ENCODE data around the gene C14orf132. TPM values are rescaled to one million over a fixed set of nuclear protein-coding genes. Genes with fewer than 3 reads are reported as not detected.
"Not testable (repeated sequence)": the region's sequence is repeated elsewhere in the genome, so short reads cannot be mapped to it uniquely, and the experiment has no call there.

Gene C14orf132
- total RNA-seq, 4 donors from 2014 or later: 7.8 to 16.9 (median 15.0) TPM

DNA sequence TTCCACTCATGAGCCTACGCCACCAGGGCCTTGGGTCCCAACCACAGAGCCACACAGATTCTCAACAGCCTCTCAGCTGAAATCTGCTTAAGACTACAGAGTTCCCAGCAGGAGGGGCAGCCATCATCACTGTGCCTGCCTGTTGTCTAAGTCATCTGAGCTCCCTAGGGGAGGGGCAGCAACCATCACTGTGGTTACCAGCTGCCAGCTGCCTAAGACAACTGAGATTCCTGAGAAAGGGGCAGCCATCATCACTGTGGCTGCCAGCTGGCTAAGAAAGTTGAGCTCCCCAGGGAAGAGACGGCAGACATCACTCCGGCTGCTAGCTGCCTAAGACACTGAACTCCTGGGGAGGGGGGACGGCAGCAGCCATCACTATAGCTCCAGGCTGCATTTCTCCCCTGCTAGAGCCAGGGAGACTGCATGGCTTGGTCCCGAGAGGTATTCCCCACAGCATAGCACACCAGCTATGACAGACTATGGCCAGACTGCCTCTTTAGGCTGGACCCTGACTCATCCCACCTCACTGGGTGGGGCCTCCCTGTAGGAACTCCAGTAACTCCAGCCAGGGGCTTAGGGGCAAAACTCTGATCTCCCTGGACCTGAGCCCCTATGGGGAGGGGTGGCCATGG is 37.2 kb upstream of the C14orf132 start:
- no peak for DNase-seq (ENCODE audit: low spot score in 2 of 2)
- 42 to 57% methylated on average over 5 of the region's 5 CpGs for WGBS, 2 donors
- H3K9me3 ChIP-seq: peaks cover 0 to 11% (median 0%) of the 10 kb centered on the region in 4 donors
- H3K27me3 ChIP-seq: peaks cover 0 to 21% of the 10 kb centered on the region in 2 donors
- no peak overlapping the region for H3K4me3 ChIP-seq
- TF ChIP-seq POLR2A (IDR thresholded peaks at IDR 0.05): no peak
- no peak for TF ChIP-seq EP300 (IDR thresholded peaks at IDR 0.05)
- no peaks in the 10 kb centered on the region for H3K4me1 ChIP-seq
- no peak overlapping the region for H3K27ac ChIP-seq
- no peaks in the 10 kb centered on the region for H3K36me3 ChIP-seq

- TF ChIP-seq EP300 (IDR thresholded peaks at IDR 0.05) (no peak), CTCF (IDR thresholded peaks at IDR 0.05) (no peak), POLR2A (IDR thresholded peaks at IDR 0.05) (no peak)
- H3K36me3 ChIP-seq: no peaks in the 10 kb centered on the region
- H3K9me3 ChIP-seq: peaks cover 0 to 14% (median 0%) of the 10 kb centered on the region in 4 donors
- no peak for DNase-seq (ENCODE audit: low spot score in 2 of 2)
- H3K4me3 ChIP-seq: no peak overlapping the region
- H3K27ac ChIP-seq: no peak overlapping the region
- peaks cover 0 to 16% of the 10 kb centered on the region in 2 donors for H3K27me3 ChIP-seq
- no peaks in the 10 kb centered on the region for H3K4me1 ChIP-seq
- 49 to 75% methylated on average over 2 of the region's 2 CpGs for WGBS, 2 donors
Measured at GRCh38 chr14:96002498-96002884, 36.7 kb upstream of the C14orf132 start.

DNA sequence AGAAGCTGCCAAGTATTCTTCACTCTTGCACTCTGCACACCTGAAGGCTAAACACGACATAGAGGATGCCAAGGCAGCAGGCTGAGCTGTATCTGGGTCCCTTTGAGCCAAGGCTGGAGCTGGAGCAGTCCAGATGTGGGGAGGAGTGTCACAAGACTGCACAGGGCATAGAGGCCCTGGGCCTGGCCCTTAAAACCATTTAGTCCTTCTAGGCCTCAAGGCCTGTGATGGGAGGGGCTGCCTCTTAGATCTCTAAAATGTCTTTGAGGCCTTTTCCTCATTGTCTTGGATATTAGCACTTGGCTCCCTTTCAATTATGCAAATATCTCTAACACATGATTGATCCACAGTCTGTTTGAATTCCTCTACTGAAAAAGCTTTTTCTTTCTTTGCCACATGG is 28.0 kb upstream of the C14orf132 start:
- Histone ChIP-seq H3K4me3 (no peak overlapping the region), H3K27ac (no peak overlapping the region), H3K9me3 (peaks cover 0 to 26% (median 2%) of the 10 kb centered on the region in 4 donors), H3K27me3 (no peaks in the 10 kb centered on the region), H3K36me3 (no peaks in the 10 kb centered on the region), H3K4me1 (no peaks in the 10 kb centered on the region)
- no peak for DNase-seq (ENCODE audit: low spot score in 2 of 2)
- TF ChIP-seq CTCF (IDR thresholded peaks at IDR 0.05) (no peak), POLR2A (IDR thresholded peaks at IDR 0.05) (no peak), EP300 (IDR thresholded peaks at IDR 0.05) (no peak)
- 56 to 57% methylated on average over 1 of the region's 1 CpG for WGBS, 2 donors

DNA sequence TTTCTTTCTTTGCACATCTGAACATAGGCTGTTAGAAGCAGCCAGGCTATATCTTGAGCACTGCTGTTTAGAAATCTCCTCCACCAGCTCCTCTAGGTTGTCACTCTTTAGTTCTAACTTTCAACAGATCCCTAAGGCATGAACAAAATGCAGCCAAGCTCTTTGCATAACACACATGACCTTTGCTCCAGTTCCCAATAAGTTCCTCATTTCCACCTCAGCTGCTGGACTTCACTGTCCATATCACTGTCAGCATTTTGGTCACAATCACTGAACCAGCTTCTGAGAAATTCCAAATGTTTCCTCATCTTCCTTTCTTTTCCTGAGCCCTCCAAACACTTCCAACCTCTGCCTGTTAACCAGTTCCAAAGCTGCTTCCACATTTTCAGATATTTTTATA is 27.6 kb upstream of the C14orf132 start:
- TF ChIP-seq EP300 (IDR thresholded peaks at IDR 0.05) (no peak), POLR2A (IDR thresholded peaks at IDR 0.05) (no peak), CTCF (IDR thresholded peaks at IDR 0.05) (no peak)

DNA sequence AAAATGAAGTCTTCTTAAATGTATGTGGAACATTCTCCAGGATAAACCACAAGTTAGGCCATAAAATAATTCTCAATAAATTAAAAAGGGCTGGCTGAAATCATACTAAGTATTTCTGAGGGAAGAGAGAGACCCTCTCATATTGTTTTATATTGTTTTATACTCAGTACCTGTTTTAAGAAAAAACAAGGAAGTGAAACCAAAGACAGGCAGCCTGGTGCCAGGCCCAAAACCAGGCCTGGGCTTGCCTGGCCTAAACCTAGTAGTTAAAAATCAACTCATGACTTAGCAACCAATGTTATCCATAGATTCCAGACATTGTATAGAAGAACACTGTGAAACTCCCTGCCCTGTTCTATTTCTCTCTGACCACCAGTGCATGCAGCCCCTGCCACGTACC is 26.4 kb upstream of the C14orf132 start:
- H3K4me3 ChIP-seq; H3K36me3 ChIP-seq; DNase-seq (ENCODE audit: low spot score in 2 of 2); H3K4me1 ChIP-seq; H3K27ac ChIP-seq: not testable (repeated sequence)
- Histone ChIP-seq H3K27me3 (peaks cover 0 to 13% of the 10 kb centered on the region in 2 donors), H3K9me3 (peaks cover 0 to 23% (median 2%) of the 10 kb centered on the region in 4 donors)
- WGBS, 2 donors: 95 to 96% methylated on average over 1 of the region's 1 CpG

More for the DNA sequence above, 27.6 kb upstream of the C14orf132 start:
- Histone ChIP-seq H3K4me1 (no peaks in the 10 kb centered on the region), H3K27ac (no peak overlapping the region), H3K9me3 (peaks cover 0 to 26% (median 2%) of the 10 kb centered on the region in 4 donors), H3K4me3 (no peak overlapping the region), H3K36me3 (no peaks in the 10 kb centered on the region), H3K27me3 (peaks cover 0 to 1% of the 10 kb centered on the region in 2 donors)
- no peak for DNase-seq (ENCODE audit: low spot score in 2 of 2)

DNA sequence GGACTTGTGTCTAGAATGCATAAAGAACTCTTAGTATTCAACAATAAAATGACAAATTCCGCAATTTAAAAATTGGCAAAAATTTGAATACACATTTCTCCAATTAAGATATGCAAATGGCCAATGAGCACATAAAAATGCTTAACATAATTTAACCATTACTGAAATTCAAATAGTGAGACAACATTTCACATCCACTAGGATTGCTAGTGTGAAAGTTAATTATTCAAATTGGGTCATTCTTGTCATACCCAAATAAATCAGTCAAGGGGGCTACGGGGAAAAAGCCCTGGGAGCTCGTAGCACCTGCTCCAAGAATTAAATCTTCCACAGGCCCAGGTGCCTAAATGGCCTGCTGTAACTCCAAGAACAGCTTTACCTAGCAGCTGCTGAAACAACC is 25.0 kb upstream of the C14orf132 start:
- TF ChIP-seq POLR2A (IDR thresholded peaks at IDR 0.05) (no peak), EP300 (IDR thresholded peaks at IDR 0.05) (no peak), CTCF (IDR thresholded peaks at IDR 0.05) (no peak)
- Histone ChIP-seq H3K36me3 (no peaks in the 10 kb centered on the region), H3K27me3 (peaks cover 0 to 24% of the 10 kb centered on the region in 2 donors), H3K4me3 (no peak overlapping the region), H3K27ac (no peak overlapping the region), H3K9me3 (peaks cover 0 to 23% (median 2%) of the 10 kb centered on the region in 4 donors), H3K4me1 (no peaks in the 10 kb centered on the region)
- whole genome bisulfite sequencing, 2 donors: 81 to 83% methylated on average over 3 of the region's 3 CpGs
- DNase-seq (ENCODE audit: low spot score in 2 of 2): no peak
